ENCODE results near the gene ABLIM1.

Gene ABLIM1

GRCh38 chr10:114571316-114571999 lies 86.6 kb downstream of the ABLIM1 start:
- no peaks in the 10 kb centered on the region for H3K36me3 Mint-ChIP-seq
- no peaks in the 10 kb centered on the region for H3K27me3 Mint-ChIP-seq
- H3K27ac Mint-ChIP-seq, result no peak overlapping the region
- H3K9me3 Mint-ChIP-seq (ENCODE audit: low read depth), result no peaks in the 10 kb centered on the region
- H3K4me3 Mint-ChIP-seq, result no peak overlapping the region
- no peaks in the 10 kb centered on the region for H3K4me1 Mint-ChIP-seq (ENCODE audit: low read depth)

- H3K9me3 Mint-ChIP-seq (ENCODE audit: low read depth), result no peaks in the 10 kb centered on the region
- no peak overlapping the region for H3K4me3 Mint-ChIP-seq
- no peak overlapping the region for H3K27ac Mint-ChIP-seq
- H3K4me1 Mint-ChIP-seq (ENCODE audit: low read depth), result no peaks in the 10 kb centered on the region
- H3K36me3 Mint-ChIP-seq, result no peaks in the 10 kb centered on the region
- no peaks in the 10 kb centered on the region for H3K27me3 Mint-ChIP-seq
Observed at GRCh38 chr10:114566064-114566463, 92.0 kb downstream of the ABLIM1 start.

GRCh38 chr10:114565066-114565465 lies 93.0 kb downstream of the ABLIM1 start:
- Mint-ChIP-seq H3K27ac (no peak overlapping the region), H3K9me3 (ENCODE audit: low read depth) (no peaks in the 10 kb centered on the region), H3K36me3 (no peaks in the 10 kb centered on the region), H3K4me1 (ENCODE audit: low read depth) (no peaks in the 10 kb centered on the region), H3K4me3 (no peak overlapping the region), H3K27me3 (no peaks in the 10 kb centered on the region)

GRCh38 chr10:114561008-114561523 lies 97.0 kb downstream of the ABLIM1 start:
- peaks cover 6% of the 10 kb centered on the region for H3K36me3 Mint-ChIP-seq
- H3K27me3 Mint-ChIP-seq, result no peaks in the 10 kb centered on the region
- no peak overlapping the region for H3K27ac Mint-ChIP-seq
- H3K9me3 Mint-ChIP-seq (ENCODE audit: low read depth), result peaks cover 8% of the 10 kb centered on the region
- H3K4me1 Mint-ChIP-seq (ENCODE audit: low read depth), result no peaks in the 10 kb centered on the region
- no peak overlapping the region for H3K4me3 Mint-ChIP-seq

- Mint-ChIP-seq H3K27ac (no peak overlapping the region), H3K4me3 (no peak overlapping the region), H3K9me3 (ENCODE audit: low read depth) (peaks cover 8% of the 10 kb centered on the region), H3K36me3 (peaks cover 6% of the 10 kb centered on the region), H3K4me1 (ENCODE audit: low read depth) (no peaks in the 10 kb centered on the region), H3K27me3 (no peaks in the 10 kb centered on the region)
Observed at GRCh38 chr10:114560144-114560543, 97.9 kb downstream of the ABLIM1 start.

GRCh38 chr10:114559636-114560035 lies 98.4 kb downstream of the ABLIM1 start:
- Mint-ChIP-seq H3K4me3 (no peak overlapping the region), H3K36me3 (peaks cover 6% of the 10 kb centered on the region)

GRCh38 chr10:114557854-114558253 lies 100.2 kb downstream of the ABLIM1 start:
- Mint-ChIP-seq H3K4me1 (ENCODE audit: low read depth) (no peaks in the 10 kb centered on the region), H3K9me3 (ENCODE audit: low read depth) (peaks cover 8% of the 10 kb centered on the region), H3K27me3 (no peaks in the 10 kb centered on the region), H3K36me3 (peaks cover 6% of the 10 kb centered on the region), H3K27ac (no peak overlapping the region), H3K4me3 (no peak overlapping the region)

More at GRCh38 chr10:114559636-114560035, 98.4 kb downstream of the ABLIM1 start:
- no peaks in the 10 kb centered on the region for H3K4me1 Mint-ChIP-seq (ENCODE audit: low read depth)
- H3K27me3 Mint-ChIP-seq, result no peaks in the 10 kb centered on the region
- H3K9me3 Mint-ChIP-seq (ENCODE audit: low read depth), result peaks cover 8% of the 10 kb centered on the region
- H3K27ac Mint-ChIP-seq, result no peak overlapping the region

- Mint-ChIP-seq H3K27me3 (no peaks in the 10 kb centered on the region), H3K4me3 (no peak overlapping the region), H3K4me1 (ENCODE audit: low read depth) (no peaks in the 10 kb centered on the region), H3K27ac (no peak overlapping the region), H3K36me3 (peaks cover 6% of the 10 kb centered on the region), H3K9me3 (ENCODE audit: low read depth) (peaks cover 8% of the 10 kb centered on the region)
Observed at GRCh38 chr10:114556236-114557122, 101.6 kb downstream of the ABLIM1 start.

GRCh38 chr10:114553436-114553835 lies 104.6 kb downstream of the ABLIM1 start:
- H3K27ac Mint-ChIP-seq, result no peak overlapping the region
- H3K4me1 Mint-ChIP-seq (ENCODE audit: low read depth), result peaks cover 9% of the 10 kb centered on the region
- no peaks in the 10 kb centered on the region for H3K27me3 Mint-ChIP-seq
- H3K4me3 Mint-ChIP-seq, result no peak overlapping the region
- H3K36me3 Mint-ChIP-seq, result peaks cover 6% of the 10 kb centered on the region
- peaks cover 8% of the 10 kb centered on the region for H3K9me3 Mint-ChIP-seq (ENCODE audit: low read depth)

- Mint-ChIP-seq H3K27me3 (no peaks in the 10 kb centered on the region), H3K9me3 (ENCODE audit: low read depth) (no peaks in the 10 kb centered on the region), H3K4me1 (ENCODE audit: low read depth) (peaks cover 23% of the 10 kb centered on the region), H3K36me3 (no peaks in the 10 kb centered on the region), H3K27ac (no peak overlapping the region), H3K4me3 (no peak overlapping the region)
Observed at GRCh38 chr10:114552050-114552449, 106.0 kb downstream of the ABLIM1 start.

GRCh38 chr10:114551636-114551972 lies 106.5 kb downstream of the ABLIM1 start:
- Mint-ChIP-seq H3K27me3 (no peaks in the 10 kb centered on the region), H3K4me3 (no peak overlapping the region), H3K27ac (no peak overlapping the region), H3K9me3 (ENCODE audit: low read depth) (no peaks in the 10 kb centered on the region), H3K4me1 (ENCODE audit: low read depth) (peaks cover 26% of the 10 kb centered on the region), H3K36me3 (no peaks in the 10 kb centered on the region)

- H3K27ac Mint-ChIP-seq, result no peak overlapping the region
Observed at GRCh38 chr10:114550756-114551635, 107.1 kb downstream of the ABLIM1 start.

GRCh38 chr10:114548662-114549061 lies 109.4 kb downstream of the ABLIM1 start:
- Mint-ChIP-seq H3K4me3 (no peak overlapping the region), H3K27ac (peak overlapping the region; percentile 54), H3K9me3 (ENCODE audit: low read depth) (no peaks in the 10 kb centered on the region), H3K27me3 (no peaks in the 10 kb centered on the region), H3K4me1 (ENCODE audit: low read depth) (peaks cover 55% of the 10 kb centered on the region), H3K36me3 (no peaks in the 10 kb centered on the region)

More at GRCh38 chr10:114550756-114551635, 107.1 kb downstream of the ABLIM1 start:
- H3K36me3 Mint-ChIP-seq, result no peaks in the 10 kb centered on the region
- no peak overlapping the region for H3K4me3 Mint-ChIP-seq
- no peaks in the 10 kb centered on the region for H3K9me3 Mint-ChIP-seq (ENCODE audit: low read depth)
- H3K4me1 Mint-ChIP-seq (ENCODE audit: low read depth), result peaks cover 31% of the 10 kb centered on the region
- no peaks in the 10 kb centered on the region for H3K27me3 Mint-ChIP-seq

GRCh38 chr10:114547514-114547913 lies 110.6 kb downstream of the ABLIM1 start:
- Mint-ChIP-seq H3K4me1 (ENCODE audit: low read depth) (peaks cover 65% of the 10 kb centered on the region), H3K4me3 (peak overlapping the region; percentile 72), H3K27me3 (no peaks in the 10 kb centered on the region), H3K36me3 (no peaks in the 10 kb centered on the region), H3K27ac (peak overlapping the region; percentile 66), H3K9me3 (ENCODE audit: low read depth) (no peaks in the 10 kb centered on the region)

Measured in activated naive CD8-positive, alpha-beta T cell (primary cell).